ENCODE results near the gene SCUBE3. TPM values are rescaled to one million over a fixed set of nuclear protein-coding genes. Genes with fewer than 3 reads are reported as not detected.

Gene SCUBE3
- total RNA-seq, 2 donors from 2014 or later, result 2.0 to 3.4 TPM

- DNase-seq (ENCODE audit: low spot score), result no peak
- no peak overlapping the region for H3K4me3 ChIP-seq
- H3K4me1 ChIP-seq (replicated peaks), result no peaks in the 10 kb centered on the region
- 39% methylated on average over 7 of the region's 7 CpGs for WGBS
- no peak overlapping the region for H3K27ac ChIP-seq
- intact Hi-C loops (cut with DNase I), result no loop called here
- TF ChIP-seq POLR2A (IDR thresholded peaks at IDR 0.05) (no peak), POLR2AphosphoS5 (IDR thresholded peaks at IDR 0.05) (no peak), CTCF (IDR thresholded peaks at IDR 0.05) (no peak)
- no peaks in the 10 kb centered on the region for H3K36me3 ChIP-seq
- H3K9me3 ChIP-seq, result no peaks in the 10 kb centered on the region
- H3K27me3 ChIP-seq (replicated peaks; ENCODE audit: insufficient read depth), result no peaks in the 10 kb centered on the region
These were observed 10.5 kb upstream of the SCUBE3 start for GRCh38 chr6:35203152-35203670.

GRCh38 chr6:35203680-35204079 is 10.1 kb upstream of the SCUBE3 start:
- intact Hi-C loops (cut with DNase I), result loop anchor here (2.0 kb wide), 1 partner anchor 57 kb away; no protein-coding TSS in a partner anchor
- TF ChIP-seq POLR2AphosphoS5 (IDR thresholded peaks at IDR 0.05), result no peak
- TF ChIP-seq POLR2A (IDR thresholded peaks at IDR 0.05), result no peak
- no peak for TF ChIP-seq CTCF (IDR thresholded peaks at IDR 0.05)
- H3K9me3 ChIP-seq, result no peaks in the 10 kb centered on the region
- no peak for DNase-seq (ENCODE audit: low spot score)
- H3K4me1 ChIP-seq (replicated peaks), result no peaks in the 10 kb centered on the region
- no peaks in the 10 kb centered on the region for H3K36me3 ChIP-seq
- no peak overlapping the region for H3K27ac ChIP-seq
- 51% methylated on average over 2 of the region's 2 CpGs for WGBS
- H3K4me3 ChIP-seq, result no peak overlapping the region
- H3K27me3 ChIP-seq (replicated peaks; ENCODE audit: insufficient read depth), result no peaks in the 10 kb centered on the region

DNA sequence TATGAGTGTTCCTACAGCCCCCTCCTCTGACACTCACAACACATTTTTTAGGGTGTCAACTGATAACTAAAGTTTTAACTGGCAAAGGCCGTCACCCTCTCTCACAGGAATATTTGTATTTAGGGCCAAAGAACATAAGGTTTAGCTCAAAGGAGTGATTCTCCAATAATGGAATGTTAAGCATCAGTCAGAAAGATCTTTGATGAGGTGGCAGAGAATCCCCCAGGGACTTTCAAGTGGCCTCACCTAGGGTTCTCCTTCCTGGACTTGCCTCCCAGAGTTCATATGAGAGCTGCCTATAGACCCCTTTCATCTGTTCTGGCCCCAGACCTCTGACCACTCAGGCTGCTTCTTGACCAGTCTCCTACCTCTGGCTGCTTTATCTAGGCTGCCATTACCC is 7.4 kb upstream of the SCUBE3 start:
- Histone ChIP-seq H3K27ac (no peak overlapping the region), H3K4me3 (no peak overlapping the region), H3K36me3 (no peaks in the 10 kb centered on the region), H3K9me3 (no peaks in the 10 kb centered on the region), H3K4me1 (replicated peaks) (no peaks in the 10 kb centered on the region), H3K27me3 (replicated peaks; ENCODE audit: insufficient read depth) (no peaks in the 10 kb centered on the region)
- intact Hi-C loops (cut with DNase I), result loop anchor here (5.0 kb wide), 1 partner anchor 219 kb away; no protein-coding TSS in a partner anchor
- TF ChIP-seq CTCF (IDR thresholded peaks at IDR 0.05) (no peak), POLR2AphosphoS5 (IDR thresholded peaks at IDR 0.05) (no peak), POLR2A (IDR thresholded peaks at IDR 0.05) (no peak)
- DNase-seq (ENCODE audit: low spot score), result no peak
- 61% methylated on average over 1 of the region's 1 CpG for WGBS

DNA sequence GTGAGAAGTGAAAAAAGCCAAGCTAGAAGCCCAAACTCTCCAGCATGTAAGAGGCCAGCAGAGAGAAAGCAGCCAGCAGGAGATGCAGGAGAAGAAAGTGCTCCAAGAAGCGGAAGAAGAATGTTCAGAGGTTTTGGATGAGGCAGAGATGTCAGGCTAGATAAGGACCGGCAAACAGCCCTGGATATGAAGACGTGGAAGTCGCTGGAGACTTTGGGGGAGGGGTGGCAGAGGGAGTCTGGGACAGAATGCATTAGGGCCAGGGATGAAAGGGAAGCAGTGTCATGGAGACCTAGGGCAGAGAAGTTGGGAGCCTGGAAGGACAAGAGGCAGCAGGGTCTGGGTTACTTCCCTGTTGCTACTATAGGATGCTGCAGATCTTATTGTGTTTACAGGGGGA is 5.3 kb upstream of the SCUBE3 start:
- no peaks in the 10 kb centered on the region for H3K4me1 ChIP-seq (replicated peaks)
- DNase-seq (ENCODE audit: low spot score), result no peak
- no peaks in the 10 kb centered on the region for H3K27me3 ChIP-seq (replicated peaks; ENCODE audit: insufficient read depth)
- WGBS, result 28% methylated on average over 4 of the region's 4 CpGs
- no peaks in the 10 kb centered on the region for H3K9me3 ChIP-seq
- intact Hi-C loops (cut with DNase I), result loop anchor here (5.0 kb wide), 1 partner anchor 221 kb away; no protein-coding TSS in a partner anchor
- no peak for TF ChIP-seq POLR2AphosphoS5 (IDR thresholded peaks at IDR 0.05)
- TF ChIP-seq CTCF (IDR thresholded peaks at IDR 0.05), result no peak
- no peak for TF ChIP-seq POLR2A (IDR thresholded peaks at IDR 0.05)
- H3K4me3 ChIP-seq, result no peak overlapping the region
- H3K36me3 ChIP-seq, result no peaks in the 10 kb centered on the region
- no peak overlapping the region for H3K27ac ChIP-seq

- Histone ChIP-seq H3K27me3 (replicated peaks; ENCODE audit: insufficient read depth) (no peaks in the 10 kb centered on the region), H3K27ac (no peak overlapping the region), H3K4me1 (replicated peaks) (no peaks in the 10 kb centered on the region), H3K36me3 (no peaks in the 10 kb centered on the region), H3K4me3 (no peak overlapping the region), H3K9me3 (no peaks in the 10 kb centered on the region)
- intact Hi-C loops (cut with DNase I), result loop anchor here (5.0 kb wide), 1 partner anchor 222 kb away; no protein-coding TSS in a partner anchor
- WGBS, result 47% methylated on average over 1 of the region's 1 CpG
- TF ChIP-seq POLR2A (IDR thresholded peaks at IDR 0.05) (no peak), POLR2AphosphoS5 (IDR thresholded peaks at IDR 0.05) (no peak), CTCF (IDR thresholded peaks at IDR 0.05) (no peak)
- DNase-seq (ENCODE audit: low spot score), result no peak
These were observed 4.7 kb upstream of the SCUBE3 start for GRCh38 chr6:35209081-35209480.

All from prostate gland (tissue), 2 donors.